Activated CD8-positive, alpha-beta memory T cell treated with anti-CD3 and anti-CD28 coated beads for 4 hours (primary cell): ENCODE data around the gene PDLIM5.
"Not testable (repeated sequence)": the region's sequence is repeated elsewhere in the genome, so short reads cannot be mapped to it uniquely, and the experiment has no call there.

Source experiments
- DNase-seq, 2 donors: peaks; one replicate each; pipeline ENCODE4 v3.0.0-alpha.2; 2020; ENCODE audit warnings: low read depth in 2 of 2

The PDLIM5 gene, protein sequence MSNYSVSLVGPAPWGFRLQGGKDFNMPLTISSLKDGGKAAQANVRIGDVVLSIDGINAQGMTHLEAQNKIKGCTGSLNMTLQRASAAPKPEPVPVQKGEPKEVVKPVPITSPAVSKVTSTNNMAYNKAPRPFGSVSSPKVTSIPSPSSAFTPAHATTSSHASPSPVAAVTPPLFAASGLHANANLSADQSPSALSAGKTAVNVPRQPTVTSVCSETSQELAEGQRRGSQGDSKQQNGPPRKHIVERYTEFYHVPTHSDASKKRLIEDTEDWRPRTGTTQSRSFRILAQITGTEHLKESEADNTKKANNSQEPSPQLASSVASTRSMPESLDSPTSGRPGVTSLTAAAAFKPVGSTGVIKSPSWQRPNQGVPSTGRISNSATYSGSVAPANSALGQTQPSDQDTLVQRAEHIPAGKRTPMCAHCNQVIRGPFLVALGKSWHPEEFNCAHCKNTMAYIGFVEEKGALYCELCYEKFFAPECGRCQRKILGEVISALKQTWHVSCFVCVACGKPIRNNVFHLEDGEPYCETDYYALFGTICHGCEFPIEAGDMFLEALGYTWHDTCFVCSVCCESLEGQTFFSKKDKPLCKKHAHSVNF

DNA sequence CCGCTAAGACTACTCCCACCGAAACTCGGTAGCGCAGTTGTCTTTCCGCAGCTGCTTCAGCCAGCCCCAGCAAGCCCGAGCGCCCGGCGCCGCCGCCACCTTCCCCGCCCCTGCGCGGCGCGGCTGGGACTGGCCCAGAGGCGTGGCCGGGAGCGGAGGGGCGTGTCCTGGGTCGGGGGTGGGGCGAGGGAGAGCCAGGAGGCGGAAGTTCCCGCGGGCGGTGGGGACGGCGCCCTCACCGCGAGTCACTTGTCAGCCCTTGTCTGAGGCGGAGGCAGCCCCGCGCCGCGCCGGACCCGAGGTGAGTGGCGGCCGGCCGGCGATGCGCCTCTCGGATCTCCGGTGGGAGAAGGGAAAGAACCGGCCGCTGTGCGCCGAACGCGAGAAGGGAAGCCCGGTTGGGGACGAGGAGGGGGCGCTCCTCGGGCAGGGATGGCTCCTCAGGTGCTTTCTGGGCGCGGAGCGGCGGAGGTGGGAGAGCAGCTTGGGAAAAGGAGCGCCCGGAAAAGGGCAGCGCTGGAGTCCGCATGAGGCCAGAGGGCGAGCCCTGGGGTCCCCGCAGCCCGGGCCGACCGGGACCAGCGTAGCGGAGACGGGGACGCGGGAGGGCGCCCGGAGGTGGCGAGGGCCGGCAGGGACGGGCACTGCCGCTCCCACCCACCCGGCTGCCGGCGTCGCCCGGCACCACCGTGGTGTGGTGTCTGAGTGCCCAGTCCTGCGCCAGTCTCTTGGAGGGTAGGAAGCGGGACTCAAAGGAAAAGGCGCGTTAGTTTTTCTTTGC, at the start of gene PDLIM5:
PDLIM5 (plus strand) TSS at position 248 of the 781 bp plus-strand sequence. CDS start 3,347 bp downstream, outside the sequence.
- DNase-seq, result peak; percentile 77 to 81

DNA sequence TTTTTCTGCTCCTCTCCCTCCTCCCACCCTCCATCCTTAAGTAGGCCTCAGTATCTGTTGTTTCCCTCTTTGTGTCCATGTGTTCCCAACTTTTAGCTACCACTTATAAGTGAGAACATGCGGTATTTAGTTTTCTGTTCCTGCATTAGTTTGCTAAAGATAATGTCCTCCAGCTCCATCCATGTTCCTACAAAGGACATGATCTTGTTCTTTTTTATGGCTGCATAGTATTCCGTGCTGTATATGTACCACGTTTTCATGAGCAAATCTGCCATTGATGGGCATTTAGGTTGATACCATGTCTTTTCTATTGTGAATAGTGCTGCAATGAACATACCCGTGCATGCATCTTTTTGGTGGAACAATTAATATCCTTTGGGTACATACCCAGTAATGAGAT, 49.3 kb upstream of the PDLIM5 start:
- not testable (repeated sequence) for DNase-seq

DNA sequence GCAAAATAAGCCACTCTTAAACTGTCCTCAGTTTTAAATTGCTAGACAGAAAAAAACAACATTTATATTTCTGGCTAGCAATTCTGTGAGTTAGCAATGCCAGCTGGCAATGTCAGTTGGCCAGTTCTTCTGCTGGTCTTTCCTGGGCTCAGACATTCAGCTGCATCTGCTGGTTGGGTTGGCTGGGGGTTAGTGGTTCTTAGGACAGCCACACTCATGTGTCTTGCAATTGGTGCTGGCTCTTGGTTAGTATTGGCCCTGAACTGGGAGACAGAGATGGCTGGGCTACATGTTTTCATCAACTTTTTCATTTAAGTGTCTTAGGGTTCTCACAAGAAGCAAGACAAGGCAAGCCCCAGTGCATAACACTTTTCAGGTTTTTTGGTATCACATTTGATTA, 48.0 kb upstream of the PDLIM5 start:
- DNase-seq, result no peak

DNA sequence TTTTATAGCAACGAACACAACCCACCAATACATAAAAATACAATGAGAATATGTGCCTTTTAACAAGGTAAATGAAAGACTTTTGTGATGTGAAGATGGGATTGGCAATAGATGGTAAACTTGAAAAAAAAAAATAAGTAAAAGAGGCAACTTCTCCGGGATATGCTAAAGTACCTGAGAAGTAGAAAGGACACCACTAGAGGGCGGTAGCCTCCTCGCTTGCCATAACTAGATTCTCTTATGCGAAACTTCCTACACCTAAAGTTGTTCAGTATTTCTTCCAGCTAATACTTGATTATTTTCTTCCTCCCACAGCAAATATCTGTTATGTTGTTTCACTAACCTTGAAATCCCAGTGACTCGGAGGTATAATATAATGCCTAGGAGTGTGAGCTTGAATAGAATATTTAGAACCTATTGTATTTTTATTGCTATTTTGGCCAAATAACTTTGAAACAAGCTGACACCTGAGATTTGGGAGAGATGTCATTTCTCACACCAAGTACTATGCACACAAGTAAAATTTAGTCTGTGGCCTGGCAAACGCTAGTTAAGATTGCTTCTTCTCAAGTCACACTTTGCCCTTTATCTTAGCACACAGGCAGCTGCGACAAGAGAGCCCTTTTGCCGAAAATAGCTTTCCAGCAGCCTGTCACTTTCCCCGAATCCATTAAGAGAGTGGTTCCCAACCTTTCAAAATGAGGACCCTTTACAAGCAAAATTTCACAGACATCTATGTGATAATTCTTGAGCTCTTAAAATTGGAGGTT, 44.9 kb upstream of the PDLIM5 start:
- peak; percentile 25 to 44 for DNase-seq

DNA sequence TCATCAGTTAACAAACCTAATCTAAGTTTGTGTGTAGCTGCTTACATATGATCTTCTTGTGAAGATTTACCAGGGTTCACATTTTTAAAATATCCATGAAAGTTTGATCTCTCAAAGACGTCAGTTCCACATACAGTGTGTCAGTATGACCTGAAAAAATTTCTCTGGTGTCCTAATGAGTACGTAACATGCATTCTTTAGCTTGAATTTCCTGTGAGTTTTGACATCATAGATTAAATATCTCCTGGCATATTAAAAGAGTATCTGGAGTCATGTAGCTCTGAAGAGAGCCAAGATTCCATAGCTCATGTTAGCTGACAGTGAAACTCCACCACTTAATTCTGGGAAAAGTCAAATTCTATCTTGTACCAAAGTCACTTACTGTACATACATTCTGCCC, 43.9 kb upstream of the PDLIM5 start:
- DNase-seq, result no peak

DNA sequence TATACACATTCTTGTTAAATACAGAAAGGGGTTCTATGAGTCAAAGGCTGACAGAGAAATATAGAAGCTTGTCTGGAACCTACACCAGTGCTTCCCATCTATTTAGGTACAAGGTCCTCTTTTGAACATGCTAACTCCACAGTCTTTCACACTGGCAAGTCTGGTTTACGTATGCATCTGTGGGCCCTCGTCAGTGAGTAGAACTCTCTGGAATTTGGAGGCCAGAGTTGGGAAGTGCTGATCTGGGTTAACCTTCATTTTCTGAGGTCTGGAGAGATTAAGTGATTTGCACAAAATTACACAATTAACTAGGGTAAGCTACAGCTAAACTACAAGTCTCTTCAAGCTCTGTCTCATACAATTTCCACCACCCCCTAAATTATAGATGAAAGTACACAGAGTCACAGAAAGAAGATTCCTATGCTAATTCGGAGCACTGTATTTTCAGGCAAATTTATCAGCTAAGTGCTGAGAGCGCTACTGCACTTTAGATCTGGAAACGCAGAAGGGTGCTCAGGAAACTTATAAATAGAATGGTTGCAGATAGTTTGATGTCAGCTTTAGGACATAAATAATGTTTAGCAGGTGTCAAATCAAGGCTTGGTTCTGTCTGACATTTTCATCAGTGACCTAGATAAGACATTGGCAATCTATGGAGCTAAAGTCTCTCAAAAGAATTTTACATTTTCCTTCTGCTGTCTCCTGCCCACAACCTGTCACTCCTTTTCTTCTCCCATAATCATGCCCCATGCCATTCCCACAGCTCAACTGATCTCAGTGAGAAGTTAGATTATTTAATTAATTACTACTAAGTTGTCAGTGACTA, 43.0 kb upstream of the PDLIM5 start:
- no peak for DNase-seq

DNA sequence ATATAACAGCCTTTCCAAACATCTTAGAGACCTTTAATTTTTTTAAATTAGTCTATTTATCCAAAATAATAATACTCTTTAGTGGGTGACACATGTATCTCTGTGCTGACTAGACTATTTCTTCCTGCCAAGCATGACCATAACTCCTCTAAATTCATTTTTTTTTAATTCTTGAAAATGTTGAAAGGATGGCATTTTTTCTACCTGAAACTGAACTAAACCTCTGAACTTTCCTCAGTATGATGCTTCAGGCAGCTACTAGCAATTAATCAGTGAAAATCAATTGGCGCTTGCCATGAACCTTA, 42.4 kb upstream of the PDLIM5 start:
- no peak for DNase-seq

DNA sequence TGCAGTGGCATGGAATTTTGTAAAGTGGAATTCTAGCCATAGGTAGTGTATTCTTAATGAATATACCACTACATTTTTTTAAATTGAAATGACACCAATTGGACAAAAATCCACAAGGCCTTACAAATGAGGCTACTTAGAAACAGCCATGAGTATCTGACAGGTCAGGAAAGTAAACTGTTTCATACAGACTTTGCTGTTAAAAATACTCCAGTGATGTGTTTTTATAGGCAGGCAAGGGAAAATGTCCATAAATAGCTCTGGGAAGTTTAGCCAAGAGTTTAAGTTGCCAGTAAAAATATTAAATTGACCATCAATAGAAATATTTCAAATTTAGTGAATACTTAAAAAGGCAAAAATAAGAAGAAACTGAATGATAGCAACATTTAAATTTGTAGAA, 41.8 kb upstream of the PDLIM5 start:
- DNase-seq, result no peak

DNA sequence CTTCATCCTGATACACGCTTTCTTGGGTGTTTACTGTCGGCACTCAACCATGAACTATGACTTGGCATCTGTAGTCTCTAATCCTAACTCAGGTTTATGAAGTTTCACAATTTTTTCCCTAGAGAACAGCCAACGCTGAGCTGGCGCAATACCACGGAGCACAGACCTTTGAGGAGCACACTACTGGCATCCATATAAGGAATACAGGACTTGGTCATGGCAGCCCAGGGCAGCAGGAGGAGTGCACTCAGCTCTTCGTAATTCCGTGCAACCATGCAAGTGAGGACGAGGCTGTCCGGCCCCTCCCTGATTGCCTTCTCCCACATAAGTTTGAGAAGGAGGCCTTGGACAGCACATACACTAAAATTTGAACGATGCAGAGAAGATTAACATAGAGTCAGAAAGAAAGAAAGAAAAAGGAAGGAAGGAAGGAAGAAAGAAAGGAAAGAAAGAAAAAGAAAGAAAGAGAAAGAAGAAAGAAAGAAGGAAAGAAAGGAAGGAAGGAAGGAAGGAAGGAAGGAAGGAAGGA, 41.0 kb upstream of the PDLIM5 start:
- no peak for DNase-seq

DNA sequence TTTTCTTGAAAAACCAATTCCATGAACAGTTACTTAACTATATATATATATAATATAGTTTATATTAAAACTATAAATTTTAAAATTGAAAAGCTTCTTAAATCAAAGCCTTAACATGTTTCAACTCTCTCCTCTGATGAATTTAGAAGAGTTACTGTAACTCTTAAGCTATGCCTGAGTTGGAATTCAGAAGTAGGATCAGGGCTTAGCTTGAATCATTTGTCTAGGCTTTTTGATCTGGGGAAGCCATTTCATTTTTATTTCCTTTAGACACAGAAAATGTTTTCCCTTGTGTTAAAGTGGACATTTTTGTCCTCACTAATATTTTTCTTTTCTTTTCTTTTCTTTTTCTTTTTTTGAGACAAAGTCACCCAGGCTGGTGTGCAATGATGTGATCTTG, 40.4 kb upstream of the PDLIM5 start:
- DNase-seq, result no peak

DNA sequence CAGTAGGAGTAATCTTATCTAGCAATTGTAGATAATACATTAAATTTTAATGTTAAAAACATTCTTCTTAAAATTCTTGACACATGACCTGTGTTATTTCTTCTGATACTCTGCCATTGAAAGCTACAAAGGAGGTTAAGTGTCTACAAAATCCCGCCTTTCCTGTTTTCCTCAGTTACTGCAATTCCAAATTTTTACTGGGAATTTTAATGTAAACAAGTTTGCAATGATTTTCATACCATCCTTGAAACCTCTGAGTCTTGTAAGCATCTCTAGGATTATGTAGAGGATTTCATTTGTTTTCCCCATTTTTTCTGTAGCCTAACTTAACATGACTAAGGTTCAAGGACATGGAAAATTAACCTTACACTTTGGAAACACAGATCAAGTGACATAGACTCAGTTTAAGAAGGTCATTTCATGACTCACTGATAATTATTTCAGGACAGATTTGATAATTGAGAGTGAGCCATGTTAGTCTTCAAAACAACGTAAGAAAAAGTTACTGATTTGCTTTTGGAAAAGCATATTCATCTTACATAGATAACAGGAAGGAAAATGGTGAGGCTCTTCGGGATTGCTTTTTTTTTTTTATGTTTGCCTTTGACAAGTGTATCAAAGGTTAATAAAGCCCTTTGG, 39.6 kb upstream of the PDLIM5 start:
- no peak for DNase-seq

DNA sequence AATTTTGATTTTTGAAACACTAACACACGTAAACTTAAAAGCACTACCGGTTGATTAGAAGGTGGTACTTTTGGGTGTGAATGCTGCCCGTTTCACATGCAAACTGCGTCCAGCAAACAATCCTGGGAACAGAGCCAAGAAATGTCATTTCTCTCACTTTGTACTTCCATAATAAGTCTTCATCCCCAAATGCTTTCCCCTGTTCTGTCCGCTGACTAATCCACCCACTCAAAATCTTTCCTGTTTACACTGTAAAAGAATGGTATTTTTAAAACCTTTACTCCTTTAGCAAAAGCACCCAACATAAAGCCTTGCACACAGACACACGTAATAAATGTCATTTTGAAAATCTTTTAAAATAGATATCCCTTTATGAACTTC, 39.1 kb upstream of the PDLIM5 start:
- no peak for DNase-seq

DNA sequence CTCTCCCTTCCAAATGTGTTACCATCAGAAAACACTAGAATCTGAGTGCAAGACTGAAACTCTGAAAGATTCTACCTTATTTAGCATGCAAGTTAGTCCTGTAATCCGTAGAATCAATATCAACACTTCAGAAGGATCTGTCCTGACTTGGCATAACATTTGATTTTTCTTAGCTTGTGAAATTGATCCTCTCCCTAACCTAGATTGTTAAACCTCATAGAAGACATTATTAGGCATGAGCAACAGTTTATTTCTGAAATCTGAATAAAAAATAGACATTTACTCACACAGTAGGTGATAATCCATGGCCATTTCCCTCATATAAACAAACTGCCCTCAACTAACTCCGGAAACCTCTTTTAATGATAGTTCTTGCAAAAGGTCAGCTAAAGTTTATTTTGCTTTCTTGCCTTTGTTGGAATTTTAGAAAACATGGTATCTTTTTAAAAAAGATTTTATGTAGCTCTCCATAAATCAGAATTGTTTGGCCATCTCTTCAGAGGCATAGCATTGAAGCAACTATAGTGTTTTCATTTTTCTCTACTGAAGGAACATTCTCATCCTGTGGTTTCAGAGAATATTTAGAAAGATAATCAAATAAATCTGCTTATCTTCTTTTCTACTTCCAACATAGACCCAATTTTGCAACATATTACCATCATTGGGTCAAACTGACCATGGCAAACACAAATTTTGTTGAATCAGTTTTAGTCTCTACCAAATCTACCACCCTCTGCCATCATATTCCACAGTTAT, 38.5 kb upstream of the PDLIM5 start:
- DNase-seq, result no peak

DNA sequence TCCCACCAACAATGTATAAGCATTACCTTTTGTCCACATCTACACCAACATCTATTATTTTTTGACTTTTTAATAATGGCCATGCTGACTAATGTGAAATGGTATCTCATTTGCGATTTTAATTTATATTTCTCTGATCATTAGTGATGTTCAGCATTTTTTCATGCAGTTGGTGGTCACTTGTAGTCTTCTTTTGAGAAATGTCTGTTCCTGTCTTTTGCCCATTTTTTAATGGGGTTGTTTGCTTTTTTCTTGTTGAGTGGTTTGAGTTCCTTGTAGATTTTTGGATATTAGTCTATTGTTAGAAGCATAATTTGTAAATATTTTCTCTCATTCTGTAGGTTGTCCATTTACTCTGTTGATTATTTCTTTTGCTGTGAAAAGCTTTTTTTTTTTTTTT, 36.8 kb upstream of the PDLIM5 start:
- no peak for DNase-seq

DNA sequence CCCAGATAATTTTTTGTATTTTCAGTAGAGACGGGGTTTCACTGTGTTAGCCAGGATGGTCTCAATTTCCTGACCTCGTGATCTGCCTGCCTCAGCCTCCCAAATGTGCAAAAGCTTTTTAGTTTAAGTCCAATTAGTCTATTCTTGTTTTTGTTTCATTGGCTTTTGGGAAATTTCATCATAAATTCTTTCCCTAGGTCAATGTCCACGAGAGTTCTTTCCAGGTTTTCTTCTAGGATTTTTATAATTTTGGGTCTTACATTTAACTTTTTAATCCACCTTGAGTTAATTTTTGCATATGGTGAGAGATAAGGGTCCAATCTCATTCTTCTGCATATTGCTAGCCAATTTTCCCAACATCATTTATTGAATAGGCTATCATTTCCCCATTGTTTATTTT, 36.3 kb upstream of the PDLIM5 start:
- DNase-seq, result no peak

DNA sequence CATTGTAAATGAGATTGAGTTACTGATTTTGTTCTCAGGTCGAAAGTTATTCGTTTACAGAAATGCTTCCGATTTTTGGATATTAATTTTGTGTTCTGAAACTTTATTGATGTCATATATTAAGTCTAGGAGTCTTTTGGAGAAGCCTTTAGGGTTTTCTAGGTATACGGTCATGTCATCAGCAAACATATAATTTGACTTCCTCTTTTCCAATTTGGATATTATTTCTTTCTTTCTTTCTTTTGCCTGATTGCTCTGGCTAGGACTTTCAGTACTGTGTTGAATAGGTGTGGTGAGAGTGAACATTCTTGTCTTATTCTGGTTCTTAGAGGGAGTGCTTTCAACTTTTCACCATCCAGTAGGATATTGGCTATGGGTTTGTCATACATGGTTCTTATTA, 35.4 kb upstream of the PDLIM5 start:
- DNase-seq, result no peak

DNA sequence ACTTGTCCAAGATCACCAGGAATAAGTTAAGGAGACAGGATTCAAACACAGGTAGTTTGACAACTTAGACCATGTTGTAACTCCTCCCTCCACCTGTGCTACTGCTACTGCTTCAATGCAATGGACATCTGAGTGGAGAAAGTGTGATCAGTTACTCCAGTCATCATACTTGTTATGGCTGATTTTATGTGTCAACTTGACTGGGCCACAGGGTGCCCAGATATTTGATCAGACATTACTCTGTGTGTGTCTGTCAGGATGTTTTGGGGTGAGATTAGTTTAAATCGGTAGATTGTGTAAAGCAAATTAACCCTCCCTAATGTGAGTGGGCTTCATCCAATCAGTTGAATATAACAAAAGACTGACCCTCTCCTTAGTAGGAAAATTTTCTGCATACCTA, 34.8 kb upstream of the PDLIM5 start:
- no peak for DNase-seq

DNA sequence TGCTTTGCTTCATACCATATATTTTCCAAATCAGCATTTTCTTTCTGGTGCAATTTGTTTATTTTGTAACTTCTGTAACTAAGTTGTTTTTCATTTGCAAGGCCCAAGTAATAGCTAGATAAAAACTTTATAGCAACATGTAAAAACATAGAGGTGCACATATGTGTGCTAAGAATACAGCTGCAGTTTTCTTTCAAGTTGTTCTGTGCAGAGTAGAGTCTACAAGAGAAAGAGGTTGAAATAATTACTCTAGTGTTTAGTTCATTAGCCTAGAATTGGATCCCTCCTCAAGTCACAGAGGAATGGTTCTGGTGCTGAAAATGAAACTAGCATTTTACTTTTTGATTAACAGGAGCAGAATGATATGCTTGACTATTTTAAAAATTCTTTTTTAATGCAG, 32.2 kb upstream of the PDLIM5 start:
- DNase-seq, result no peak

DNA sequence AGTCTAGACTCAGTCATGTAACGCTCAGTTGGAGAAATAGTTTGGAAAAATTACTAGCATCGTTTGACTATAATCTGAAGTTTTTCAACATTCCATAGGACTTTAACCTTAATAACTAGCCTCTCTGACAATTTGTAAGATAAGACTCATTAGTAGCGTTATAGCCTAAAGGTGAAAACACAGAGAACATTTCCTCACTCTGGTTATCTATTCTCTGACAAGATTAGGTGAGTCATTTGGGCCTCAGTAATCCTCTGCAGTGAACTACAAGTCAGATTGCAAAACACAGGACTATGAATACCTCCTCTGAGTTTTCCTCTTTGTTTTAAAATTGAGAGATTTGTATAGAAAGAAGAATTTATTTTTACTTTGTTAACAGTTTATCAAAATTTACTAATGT, 31.8 kb upstream of the PDLIM5 start:
- no peak for DNase-seq

DNA sequence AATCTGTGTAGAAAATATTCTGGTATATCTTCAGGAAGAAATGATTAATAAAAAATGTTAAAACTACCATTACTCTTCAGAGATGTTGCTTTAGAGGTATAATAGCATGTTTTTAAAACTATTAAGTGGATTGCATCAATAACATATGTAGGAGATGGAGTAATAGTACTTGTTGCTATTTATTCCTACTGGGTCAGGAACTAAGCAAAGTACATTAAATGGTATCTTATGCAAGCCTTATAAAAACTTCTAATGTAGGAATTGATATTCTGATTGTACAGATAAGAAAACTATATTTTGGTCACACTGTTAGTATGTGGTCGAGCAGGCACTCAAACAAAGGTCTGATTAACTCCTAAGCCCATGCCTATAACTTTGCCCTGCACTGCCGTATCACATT, 31.4 kb upstream of the PDLIM5 start:
- DNase-seq, result no peak
